HG03442 (cell line): ENCODE results near the gene DLG1.

Experiments used
- ATAC-seq: cut with Tn5 transposase; IDR thresholded peaks from one replicate; pipeline ENCODE4 v1.9.1; 2021; ENCODE audit warnings: mild to moderate bottlenecking, moderate library complexity; ENCODE audit not compliant: unreplicated experiment

The DLG1 gene

DNA sequence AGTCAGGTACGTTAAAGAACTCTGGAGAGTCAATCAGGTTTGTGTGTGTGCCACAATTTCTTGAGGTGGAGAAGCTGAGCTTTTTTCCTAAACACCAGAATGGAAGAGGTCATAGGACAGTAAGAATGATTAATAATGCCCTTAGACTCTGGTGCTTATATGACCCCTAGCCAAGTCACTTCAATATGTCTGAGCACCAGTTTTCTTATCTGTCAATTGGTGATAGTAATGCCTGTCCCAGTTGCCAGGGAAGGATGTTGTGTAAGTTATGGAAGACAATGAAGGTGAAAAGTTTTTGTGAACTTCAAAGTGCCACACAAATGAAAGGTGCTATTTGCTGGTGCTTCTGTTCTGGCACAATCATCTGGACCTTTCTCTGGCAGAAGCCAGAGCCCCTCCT lies 22.2 kb upstream of the DLG1 start:
- ATAC-seq = no peak

DNA sequence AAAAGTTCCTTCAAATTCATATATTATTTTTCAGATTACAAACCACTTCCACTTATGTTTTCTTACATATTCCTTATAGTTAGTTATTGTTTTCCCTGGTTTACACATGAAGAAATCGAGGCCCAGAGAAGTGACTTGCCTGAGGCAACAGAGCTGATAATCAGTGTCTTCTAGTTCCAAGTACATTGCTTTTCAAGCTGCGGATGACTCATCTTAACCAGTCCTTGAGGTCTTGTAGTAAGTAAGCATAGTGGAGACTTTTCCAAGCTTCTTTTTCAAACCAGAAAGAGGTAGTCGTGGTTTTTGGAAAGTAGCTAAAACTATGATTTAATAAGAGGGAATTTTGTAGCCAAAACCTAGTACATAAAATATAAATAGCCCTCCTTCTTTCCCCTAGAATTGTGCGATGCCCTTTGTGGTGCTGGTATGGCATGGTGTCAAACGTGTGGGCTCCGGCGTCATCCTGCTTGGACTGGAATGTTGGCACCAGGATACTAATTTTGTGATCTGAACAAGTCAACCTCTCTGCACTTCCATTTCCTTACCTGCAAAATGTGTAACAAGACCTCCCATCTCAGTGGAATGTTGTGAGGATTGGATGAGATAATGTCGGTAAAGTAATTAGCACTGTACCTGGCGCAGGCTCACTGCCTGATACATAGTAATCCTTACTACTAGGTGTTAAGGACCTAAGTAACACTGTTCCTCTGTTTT lies 19.0 kb upstream of the DLG1 start:
- no peak for ATAC-seq

DNA sequence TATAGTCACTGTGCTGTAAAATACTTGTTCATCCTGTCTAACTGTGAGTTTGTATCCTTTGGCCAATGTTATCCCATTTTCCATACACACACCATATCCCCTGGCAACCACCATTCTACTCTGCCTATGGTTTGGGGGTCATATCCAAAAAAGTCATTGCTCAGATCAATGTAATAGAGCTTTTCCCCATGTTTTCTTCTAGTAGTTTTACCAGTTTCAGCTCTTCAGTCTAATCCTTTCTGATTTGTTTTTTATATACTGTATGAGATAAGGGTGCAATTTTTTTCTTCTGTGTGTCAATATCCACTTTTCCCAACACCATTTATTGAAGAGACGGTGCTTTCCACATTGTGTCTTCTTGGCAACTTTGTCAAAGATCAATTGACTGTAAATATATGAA lies 14.0 kb upstream of the DLG1 start:
- no peak for ATAC-seq

DNA sequence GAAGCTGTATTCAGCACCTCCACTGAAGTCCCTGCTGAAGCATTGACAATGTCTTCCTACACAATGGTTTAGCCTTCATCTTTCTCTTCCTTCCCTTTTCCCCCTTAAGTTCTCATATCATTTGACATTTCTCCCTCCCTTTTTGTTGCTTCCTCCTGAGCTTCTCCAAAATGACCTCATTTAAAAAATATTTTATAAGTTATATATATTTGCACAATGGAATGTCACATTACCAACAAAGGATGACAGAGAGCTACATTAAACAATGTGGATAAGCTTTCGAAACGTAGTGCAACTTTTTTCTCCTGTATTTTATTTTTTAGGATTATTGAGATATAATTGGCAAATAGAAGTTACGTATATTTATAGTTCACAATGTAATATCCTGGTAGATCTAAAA lies 13.2 kb upstream of the DLG1 start:
- ATAC-seq = no peak

DNA sequence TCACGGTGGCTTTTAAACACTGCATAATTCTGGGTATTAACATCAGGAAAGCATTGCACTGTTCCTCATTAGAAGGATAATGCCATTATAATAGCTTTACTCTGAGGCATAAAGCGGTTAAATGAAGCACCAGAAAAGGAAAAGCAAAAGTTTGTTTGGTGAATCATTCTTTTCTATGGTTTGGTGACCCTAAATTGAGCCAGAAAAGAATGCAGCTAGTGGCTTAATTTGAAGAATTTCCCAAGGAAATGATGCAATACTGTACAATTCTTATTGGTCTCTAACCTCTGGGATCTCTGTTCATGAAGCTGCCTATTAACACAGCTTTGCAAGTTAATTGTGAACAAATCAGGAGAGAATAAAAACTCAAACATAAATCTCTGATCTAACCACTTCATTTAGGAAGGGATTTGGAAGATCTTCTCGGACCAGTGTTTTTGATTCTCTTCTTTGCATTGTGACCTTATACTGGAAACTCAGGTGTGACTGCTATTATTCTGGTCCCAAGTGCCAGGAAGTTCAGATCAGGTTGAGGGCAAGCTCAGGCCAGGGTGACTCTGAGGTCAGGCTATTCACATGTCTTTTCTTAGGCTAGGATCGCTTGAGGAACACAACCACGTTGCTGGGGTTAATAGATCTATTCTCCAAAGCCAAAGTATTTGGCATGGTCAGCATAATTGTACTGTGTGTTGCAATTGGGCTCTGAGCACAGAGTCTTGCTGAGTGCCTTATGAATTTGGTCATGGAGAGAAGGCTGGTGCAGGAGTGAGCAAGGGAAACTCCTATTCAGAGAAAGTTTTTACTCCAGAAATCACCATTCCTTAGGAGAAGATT lies 11.3 kb upstream of the DLG1 start:
- no peak for ATAC-seq

DNA sequence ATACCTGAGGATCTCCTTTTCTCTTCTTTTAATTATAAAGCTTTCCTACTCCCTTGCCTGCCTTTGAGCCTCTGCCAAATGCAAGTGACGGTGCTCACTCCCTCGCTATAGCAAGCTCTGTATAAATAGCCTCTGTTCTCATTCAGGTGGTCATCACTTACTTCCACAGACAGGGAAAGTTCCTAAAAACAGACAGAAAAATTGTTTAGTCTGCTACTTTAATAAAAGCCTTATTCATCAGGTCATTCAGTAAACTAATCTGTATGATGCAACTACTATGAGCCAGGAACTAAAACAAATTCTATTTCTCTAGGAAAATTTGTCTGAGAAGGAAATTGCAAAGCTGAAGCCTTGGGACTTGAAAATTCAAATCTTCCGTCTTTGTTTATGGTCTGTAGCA lies 10.2 kb upstream of the DLG1 start:
- no peak for ATAC-seq

DNA sequence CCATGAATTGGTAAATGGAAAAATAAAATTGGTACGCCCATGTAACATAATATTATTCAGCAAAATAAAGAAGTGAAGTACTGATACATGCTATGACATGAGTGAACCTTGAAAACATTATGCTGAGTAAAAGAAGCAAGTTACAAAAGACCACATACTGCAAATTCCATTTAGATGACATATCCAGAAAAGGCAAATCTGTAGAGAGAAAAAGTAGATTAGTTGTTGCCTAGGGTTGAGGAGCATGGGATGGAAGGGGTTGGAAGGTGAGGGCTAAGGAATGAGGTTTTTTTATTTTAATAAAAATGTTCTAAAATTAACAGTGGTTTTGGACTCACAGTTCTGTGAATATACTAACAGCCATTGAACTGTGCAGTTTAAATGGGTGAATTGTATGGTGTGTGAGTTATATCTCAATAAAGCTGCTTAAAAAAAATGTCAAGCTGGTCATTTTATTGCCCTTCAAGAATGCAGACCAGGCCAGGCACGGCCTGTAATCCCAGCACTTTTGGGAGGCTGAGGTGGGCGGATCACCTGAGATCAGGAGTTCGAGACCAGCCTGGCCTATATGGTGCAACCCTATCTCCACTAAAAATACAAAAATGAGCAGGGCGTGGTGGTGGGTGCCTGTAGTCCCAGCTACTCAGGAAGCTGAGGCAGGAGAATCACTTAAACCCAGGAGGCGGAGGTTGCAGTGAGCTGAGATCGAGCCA lies 8.1 kb upstream of the DLG1 start:
- ATAC-seq = no peak

DNA sequence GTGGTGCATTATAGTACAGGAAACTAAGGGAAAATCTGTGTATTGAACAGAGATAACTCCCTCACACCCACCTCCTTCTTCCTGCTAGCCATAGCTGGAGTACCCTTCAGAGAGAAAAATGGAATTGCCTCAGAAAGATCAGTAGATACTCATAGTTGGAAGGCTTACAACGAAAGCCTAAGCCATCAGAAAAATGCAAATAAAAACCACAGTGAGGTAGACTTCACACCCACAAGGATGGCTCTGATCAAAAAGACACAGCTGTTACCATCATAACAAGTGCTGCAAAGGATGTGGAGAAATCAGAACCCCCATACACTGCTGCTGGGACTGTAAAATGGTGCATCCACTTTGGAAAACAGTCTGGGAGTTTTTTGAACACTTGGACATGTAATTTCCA lies 7.4 kb upstream of the DLG1 start:
- peak; percentile 89 for ATAC-seq

DNA sequence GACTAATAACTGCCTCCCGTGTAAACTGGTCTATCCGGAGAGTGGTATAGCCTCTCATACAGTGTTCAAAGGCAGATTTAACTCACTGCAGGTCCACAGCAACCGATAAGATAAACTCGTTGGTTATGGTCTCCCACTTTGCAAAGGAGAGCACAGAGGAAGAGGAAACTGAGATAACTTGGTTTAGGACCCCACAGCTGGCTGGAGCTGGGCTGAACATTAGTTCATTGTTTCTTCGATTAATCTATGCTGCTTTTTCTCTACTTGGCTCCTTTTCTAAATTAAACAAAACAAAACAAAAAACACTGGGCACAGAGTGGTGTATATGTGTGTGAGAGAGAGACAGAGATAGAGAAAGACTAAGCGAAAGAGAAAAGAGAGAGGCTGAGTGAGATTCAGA lies 5.0 kb upstream of the DLG1 start:
- ATAC-seq = no peak

DNA sequence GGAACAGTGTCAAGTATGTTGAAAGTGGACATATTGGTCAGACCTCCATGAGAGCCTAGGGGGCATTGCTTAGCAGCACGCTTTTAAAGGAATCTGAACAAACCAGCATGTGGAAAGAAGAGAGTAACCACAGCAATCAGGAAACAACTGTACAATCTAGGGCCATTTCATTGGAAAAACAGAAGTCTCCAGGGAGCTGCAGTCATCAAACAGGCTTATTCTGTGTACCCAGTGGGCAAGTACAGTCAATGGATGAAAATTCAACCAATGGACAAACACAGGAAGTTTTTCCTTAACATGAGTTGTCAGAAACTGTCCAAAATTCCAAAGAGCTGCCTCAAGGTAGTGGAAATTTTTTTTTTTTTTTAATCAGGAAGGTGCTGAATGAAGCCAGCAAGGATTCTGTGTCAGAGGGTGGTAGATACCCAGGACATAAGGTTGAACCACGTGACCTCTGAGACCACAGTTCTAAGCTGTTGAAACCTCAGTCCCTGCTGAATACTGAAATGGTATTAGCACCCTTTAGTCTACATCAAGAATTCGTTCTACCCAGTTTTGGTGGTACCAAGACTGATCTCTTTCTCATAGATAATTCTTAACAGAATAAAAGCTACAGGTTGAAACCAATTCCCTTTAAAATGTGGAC lies 4.4 kb upstream of the DLG1 start:
- ATAC-seq = no peak

DNA sequence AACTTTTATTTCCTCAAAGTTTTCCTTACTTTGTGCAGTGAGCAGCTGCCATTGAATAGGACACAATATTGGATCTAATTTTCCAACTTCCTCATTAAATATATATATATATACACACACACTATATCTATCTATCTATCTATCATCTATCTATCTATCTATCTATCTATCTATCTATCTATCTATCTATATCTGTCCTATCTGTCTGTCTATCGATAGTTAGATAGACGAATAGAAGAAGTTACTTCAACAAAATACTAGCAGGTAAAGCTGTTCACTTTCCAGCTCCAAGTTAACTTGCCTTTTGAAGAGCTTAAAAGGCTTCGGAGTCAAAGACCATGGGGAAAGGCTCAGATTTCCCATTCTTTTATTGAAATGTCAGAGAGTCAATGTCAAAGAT lies 3.6 kb upstream of the DLG1 start:
- ATAC-seq = no peak

DNA sequence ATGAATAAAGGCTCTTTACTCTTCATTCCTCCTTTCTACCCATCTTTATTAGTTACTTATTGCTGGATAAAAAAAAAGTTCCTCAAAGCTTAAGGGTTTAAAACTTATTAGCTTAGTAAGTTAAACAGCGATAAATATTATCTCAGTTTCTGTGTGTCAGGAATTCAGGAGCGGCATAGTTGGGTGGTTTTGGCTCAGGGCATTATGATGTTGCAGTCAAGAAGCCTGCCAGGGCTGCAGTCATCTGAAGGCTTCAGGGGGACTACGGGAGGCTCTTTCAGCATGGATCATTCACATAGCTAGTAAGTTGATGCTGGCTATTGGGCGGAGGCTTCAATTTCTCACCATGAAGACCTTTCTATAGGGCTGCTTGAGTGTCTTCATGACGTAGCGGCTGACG lies 1.9 kb upstream of the DLG1 start:
- ATAC-seq = no peak

DNA sequence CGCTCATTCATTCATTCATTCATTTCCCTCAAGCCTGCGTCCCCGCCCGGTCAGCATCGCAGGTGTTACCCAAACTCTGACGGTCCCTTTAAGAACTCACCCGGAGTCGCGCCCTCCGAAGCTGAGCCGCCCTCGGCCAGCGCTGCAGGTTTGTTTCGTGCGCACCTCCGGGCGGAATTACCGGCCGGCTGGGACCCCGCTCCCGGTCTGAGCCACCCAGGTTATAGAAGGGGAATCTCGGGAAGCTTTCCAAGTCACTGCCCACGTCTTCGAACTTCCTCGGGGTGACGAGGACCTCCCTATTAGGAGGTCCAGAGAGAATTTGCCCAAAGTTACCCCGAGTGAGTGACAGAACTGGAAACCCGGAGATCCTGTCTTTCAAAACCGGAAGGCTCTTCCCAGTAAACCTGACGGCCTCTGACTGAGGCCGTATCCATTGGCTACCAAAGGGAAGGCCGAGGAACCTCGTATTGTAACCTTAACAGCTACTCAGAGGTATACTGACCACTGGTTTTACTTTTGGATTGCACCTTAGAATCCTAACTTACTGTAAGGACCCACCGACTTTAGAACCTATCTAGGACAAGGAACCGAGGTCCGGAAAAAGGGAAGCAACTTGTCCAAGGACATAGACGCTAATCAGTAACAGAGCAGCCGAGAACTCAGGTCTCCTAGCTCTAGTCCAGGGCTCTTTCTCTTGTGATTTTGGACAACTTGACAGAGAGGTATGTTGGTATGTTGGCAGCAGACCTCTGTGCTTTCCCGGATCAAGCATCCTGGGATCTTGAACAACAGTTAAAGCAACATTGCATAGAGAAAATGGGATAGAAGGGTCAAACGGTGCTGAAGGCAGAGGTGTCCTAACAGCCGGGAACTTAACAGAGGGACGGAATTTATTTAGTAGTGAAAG lies 788 bp upstream of the DLG1 start:
- no peak for ATAC-seq

DNA sequence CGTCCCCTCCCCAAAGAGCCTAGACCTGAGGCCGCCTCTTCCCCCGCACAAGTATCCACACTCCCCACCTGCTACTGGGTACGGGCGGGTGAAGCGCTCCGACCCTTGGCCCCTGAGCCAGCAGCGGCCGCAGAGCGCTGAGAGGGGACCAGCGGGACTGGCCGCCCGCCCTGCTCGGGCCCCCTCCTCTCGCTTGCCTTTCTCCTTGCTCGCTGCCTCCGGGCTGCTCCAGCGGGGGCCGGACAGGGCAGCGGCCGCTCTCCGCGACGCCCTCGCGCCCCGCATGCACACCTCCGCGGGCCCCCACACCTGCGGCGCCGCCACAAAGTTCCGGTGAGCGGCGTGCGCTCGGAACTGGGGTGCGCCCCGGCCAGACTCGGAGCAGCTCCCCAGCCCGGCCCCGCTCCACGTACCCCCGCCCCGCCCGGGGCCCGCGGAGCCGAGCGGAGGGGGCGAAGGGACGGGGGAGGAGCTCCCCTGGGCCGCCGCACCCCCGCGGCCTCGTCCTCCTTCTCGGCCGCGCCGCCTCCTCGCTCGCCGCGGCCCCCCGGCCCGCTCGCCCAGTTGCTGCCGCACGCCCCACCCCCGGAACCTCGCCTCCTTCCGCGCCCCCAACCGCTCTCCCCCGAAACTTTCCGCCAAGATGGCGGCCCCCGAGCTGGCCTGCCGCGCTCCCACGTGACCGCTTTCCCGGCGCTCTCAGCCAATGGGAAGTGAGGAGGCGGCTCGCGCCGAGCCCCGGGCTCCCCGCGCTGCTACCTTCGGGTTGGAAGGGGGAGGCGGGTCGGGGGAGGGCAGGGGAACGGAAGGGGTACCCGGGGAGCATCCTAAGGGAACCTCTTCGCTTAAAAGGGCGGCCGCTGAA lies 704 bp downstream of the DLG1 start:
- peak; percentile 67 for ATAC-seq

DNA sequence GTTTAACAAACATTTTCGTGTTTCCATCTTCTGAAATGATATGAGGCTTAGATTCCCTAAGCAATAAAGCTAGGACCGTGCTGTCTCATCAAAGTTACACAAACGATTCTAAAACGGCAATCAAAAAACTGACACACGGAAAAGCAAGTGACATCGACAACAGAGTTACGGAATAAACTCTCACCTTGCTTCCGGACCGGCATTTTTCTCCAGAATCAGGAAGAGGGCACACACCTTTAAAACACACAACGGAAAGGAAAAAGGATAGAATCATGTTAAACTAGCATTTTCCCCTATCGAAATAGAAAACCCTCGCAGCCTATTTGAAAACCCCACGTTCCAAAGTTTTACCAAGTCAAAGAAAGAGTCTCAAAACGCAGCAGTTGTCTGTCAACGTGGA lies 1.4 kb downstream of the DLG1 start:
- ATAC-seq = no peak

DNA sequence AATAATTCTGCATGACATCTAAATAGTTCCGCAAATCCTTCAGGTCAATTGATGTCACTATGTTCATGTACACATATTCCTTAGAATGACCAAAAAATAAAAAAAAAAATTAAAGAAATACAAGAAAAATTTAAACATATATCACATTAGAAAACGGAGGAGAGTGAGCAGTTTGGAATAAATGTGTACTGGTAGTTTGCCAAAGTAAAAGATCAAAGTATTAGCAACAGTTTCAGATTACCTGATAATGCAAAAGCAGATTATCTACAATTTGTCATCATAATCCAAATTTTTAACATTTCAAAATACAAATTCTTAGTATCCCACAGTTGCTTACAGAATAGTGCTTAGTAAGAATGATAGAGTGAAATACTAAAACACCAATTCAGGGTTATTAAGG lies 1.9 kb downstream of the DLG1 start:
- ATAC-seq = no peak

DNA sequence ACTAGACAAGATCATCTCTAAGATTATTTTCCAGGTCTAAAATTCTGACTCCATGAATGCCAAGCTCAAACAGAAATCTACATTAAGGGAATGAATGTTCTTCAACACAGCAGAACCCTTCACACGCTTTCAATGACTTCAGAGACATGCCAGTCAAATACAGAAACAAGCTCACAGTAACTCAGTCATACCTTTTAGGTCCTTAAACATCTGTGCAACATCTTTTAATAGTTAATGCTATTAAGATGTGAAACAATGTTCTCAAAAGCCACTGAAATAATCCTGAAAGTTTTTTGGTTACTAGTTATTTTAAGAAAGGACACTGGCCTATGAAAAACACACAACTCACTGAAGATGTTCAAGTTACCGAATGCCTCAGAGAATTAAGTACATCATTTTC lies 2.5 kb downstream of the DLG1 start:
- ATAC-seq = no peak

DNA sequence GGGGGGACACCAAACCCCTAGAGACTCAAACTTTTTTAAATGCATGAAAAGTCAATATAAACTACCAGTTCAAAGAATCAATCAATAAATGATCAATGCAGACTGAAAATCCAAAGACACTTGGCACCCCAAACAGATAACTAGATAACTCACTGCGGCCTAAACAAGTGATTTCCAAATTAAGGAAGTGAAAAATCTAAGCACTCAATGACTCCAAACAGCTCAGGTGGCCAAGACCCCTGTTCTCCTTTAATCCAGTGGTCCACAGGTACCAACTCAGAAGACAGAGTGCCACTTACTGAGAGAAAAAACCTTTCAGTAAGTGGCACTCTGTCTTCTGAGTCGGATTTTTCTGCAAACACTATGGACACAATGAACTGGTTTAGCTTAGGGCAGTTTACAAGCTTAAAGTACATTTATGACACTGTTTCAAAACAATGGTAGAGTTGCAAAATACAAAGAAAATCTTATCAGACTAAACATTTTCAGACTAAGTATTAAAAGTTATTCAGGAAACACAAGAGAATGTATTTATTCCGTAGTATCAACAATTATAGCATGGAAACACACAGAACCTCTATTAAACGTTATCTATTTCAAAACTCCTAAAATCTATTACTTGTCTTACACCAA lies 4.7 kb downstream of the DLG1 start:
- no peak for ATAC-seq

DNA sequence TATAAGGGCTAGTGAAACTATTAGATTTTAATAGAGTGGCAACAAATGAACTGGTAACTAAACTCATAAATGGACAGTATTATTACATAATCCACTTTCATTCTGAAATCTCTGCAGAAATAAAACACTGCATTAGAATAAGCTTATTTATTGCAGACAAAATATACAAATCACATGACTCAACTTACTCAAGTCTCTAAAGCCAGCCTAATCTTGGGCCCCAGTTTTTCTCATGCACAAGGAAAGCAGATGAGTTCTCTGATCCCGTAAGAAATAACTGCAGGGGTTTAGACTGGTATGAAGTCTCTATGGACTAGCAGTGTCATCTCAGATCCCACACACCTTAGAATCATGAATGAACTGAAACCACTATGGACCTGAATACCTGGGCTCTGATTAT lies 5.8 kb downstream of the DLG1 start:
- ATAC-seq = no peak
